GM12865 (cell line): Measurements from ENCODE around the gene CACNA2D1.

Source experiments
- DNase-seq: peaks from one replicate; pipeline ENCODE4 v3.0.0; 2010; ENCODE audit warnings: low read depth
- H3K4me3 ChIP-seq: 2 replicates; pipeline ENCODE4 v1.5.1; 2011; ENCODE audit warnings: mild to moderate bottlenecking, low read depth, low read length, control low read depth
- CTCF ChIP-seq: IDR thresholded peaks from 2 replicates; pipeline ENCODE4 v1.5.1; 2011; ENCODE audit warnings: low read length, control low read depth, low read depth, inconsistent platforms; ENCODE audit not compliant: insufficient read depth; ENCODE audit errors: missing control alignments

CACNA2D1 gene

GRCh38 chr7:82468435-82468834 lies 24.9 kb upstream of the CACNA2D1 start:
- no peak for DNase-seq
- H3K4me3 ChIP-seq = no peak overlapping the region
- no peak for TF ChIP-seq CTCF

GRCh38 chr7:82467020-82467419 lies 23.4 kb upstream of the CACNA2D1 start:
- H3K4me3 ChIP-seq = no peak overlapping the region
- no peak for TF ChIP-seq CTCF

GRCh38 chr7:82464372-82464771 lies 20.8 kb upstream of the CACNA2D1 start:
- no peak overlapping the region for H3K4me3 ChIP-seq
- no peak for DNase-seq
- no peak for TF ChIP-seq CTCF

More at GRCh38 chr7:82467020-82467419, 23.4 kb upstream of the CACNA2D1 start:
- no peak for DNase-seq

DNA sequence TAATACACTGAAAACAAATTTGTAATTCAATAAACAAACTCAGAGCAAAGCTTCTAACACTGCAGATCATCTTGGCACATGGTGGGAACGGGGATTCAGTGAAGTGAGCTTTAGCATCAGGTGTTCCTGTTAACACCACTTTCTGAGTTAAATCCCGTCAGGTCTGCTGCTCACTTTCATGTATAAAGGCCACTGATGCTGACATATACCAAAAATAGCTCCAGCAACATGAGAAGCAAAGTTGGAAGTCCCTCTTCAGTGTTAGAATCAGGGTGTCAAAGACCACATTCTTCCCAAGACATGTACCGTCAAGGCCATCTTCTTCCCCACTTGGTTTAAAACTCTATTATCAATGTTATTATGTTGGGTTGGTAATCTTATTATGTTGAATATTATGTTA lies 11.7 kb upstream of the CACNA2D1 start:
- no peak for TF ChIP-seq CTCF
- DNase-seq = no peak

GRCh38 chr7:82450759-82451158 lies 7.2 kb upstream of the CACNA2D1 start:
- no peak for DNase-seq
- H3K4me3 ChIP-seq = no peak overlapping the region
- TF ChIP-seq CTCF = no peak

More for the DNA sequence above, 11.7 kb upstream of the CACNA2D1 start:
- no peak overlapping the region for H3K4me3 ChIP-seq

DNA sequence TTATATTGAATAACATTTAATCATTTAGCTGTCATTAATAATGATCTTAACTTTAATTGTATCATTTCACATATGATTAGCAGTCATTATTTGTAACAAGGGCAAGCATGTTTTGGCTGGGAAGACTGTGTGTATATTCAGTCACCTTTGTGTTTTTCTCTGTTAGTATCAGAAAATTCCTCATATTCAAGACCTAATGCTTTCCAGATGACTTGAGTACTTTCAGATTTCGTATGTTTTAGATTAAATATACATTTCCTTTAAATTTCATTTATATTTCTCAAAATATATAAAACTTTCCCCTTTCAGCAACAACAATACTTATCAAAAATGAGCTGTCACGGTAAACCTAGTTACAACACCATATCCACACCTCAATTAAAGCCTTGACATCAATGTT lies 6.3 kb upstream of the CACNA2D1 start:
- no peak for DNase-seq
- no peak overlapping the region for H3K4me3 ChIP-seq
- TF ChIP-seq CTCF = no peak

DNA sequence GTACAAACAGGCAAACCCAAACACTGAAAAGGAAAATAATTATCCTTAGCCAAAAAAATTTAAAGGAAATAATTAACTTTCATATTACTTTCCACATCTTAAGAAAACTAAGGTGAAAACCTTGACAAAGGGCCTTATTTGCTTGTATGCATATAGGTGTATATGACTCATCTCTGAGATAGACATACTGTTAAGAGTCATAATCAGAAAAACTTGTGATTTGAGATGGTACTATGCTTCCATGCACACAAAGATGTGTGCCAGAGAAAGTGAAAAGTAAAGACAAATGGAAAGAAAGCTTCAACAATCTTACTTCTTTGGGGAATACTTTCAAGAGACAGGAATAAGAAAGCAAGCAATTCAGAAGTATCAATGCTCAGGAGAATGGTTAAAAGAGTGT lies 3.3 kb upstream of the CACNA2D1 start:
- DNase-seq = no peak
- no peak for TF ChIP-seq CTCF
- H3K4me3 ChIP-seq = no peak overlapping the region
